ENCODE data around the gene UQCC2.

Gene UQCC2

DNA sequence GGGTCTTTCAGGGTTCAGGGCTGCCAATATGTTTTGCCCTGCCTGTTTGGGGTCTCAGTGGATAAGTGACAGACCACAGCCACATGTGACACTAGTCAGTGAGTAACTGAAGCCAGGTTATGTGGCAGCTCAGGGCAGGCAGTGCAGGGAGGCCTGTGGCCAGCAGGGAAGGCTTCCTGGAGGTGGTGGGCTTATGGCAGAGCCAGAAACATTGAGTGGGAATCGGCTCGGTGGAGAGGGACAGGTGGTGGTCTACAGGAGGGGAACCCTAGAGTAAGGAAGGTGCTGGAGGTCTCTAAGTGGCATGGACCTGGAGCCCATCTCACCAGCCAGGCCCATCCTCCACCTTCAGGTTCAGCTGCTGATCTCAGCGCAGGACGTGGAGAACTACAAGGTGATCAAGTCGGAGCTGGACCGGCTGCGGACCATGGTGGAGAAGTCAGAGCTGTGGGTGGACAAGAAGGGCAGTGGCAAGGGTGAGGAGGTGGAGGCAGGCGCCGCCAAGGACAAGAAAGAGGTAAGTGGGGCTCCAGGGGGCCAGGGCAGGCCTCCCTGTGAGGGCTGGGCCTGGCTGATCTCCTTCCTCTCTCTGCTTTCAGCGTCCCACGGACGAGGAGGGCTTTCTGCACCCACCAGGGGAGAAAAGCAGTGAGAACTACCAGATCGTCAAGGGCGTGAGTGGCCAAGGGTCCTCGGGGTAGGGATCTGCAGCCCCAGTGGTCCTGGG lies 34.9 kb downstream of the UQCC2 start:
- DNase-seq (ENCODE audit: low spot score), result no peak

DNA sequence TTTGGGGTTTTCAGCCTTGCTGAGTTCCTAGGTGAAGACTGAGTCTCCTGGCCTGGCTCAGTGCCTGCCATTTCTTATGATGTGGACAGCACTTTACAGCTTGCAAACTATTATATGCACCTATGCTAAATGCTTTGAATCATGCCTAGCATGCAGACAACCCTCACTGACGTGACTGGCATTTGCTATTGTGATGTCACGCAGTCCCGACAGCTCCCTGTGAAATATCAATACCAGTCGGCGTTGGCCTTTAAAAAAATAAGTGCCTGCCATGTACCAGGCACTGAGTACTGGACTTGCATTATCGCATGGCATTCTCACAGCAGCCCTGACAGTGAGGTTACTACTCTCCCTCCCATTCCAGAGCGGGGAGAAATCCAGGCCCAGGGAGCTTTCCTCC lies 35.5 kb downstream of the UQCC2 start:
- no peak for DNase-seq (ENCODE audit: low spot score)

DNA sequence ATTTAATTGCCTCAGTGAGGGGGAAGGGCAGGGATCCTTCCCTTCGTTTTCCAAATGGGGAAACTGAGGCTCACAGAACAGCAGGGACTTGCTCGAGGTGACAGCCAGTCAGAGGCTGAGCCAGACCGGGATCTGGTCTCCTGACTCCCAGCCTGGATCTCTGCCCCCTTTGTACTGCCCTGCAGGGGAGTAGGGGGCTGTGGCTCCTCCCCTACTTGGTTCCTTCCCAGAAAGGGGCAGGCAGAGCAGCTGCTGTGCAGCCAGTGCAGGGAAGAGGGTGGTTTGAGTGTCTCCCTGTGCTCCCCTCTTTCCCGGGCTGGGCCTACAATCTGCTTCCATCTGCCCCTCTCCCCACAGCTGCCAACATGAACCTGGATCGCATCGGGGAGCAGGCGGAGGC lies 37.6 kb downstream of the UQCC2 start:
- no peak for DNase-seq (ENCODE audit: low spot score)

DNA sequence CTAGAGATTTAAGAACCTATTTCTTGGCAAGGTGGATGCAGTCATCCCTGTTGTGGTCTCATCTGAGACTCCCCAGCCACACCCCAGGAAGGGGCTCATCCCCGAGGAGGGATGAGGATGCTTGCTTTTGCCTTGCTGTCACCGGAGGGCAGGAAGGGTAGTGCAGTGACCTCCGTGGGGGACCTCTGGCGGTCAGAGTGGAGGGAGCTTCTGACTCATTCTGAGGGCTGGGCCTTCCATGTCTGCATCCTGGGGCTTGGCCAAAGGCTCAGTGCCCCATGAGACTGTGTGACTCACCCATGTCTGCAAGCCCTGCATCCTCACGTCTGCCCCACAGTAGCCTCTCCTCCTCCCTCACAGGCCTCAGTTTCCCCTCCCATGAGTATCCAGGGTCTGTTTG lies 38.7 kb downstream of the UQCC2 start:
- no peak for DNase-seq (ENCODE audit: low spot score)

DNA sequence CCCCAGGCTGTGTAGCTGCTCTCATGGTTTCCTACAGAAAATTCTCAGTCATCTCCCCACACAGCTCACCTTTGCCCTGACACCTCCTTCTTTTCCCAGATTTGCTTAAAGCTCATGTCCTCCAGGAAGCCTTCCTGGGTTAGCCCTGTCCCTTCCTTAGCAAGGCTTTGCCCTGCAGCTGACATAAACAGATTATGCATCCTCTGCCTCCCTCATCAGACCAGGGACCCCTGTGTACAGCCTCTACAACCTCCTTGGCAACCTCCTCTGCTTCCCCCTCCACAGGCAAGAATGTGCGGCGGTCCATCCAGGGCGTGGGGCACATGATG lies 39.8 kb downstream of the UQCC2 start:
- no peak for DNase-seq (ENCODE audit: low spot score)

DNA sequence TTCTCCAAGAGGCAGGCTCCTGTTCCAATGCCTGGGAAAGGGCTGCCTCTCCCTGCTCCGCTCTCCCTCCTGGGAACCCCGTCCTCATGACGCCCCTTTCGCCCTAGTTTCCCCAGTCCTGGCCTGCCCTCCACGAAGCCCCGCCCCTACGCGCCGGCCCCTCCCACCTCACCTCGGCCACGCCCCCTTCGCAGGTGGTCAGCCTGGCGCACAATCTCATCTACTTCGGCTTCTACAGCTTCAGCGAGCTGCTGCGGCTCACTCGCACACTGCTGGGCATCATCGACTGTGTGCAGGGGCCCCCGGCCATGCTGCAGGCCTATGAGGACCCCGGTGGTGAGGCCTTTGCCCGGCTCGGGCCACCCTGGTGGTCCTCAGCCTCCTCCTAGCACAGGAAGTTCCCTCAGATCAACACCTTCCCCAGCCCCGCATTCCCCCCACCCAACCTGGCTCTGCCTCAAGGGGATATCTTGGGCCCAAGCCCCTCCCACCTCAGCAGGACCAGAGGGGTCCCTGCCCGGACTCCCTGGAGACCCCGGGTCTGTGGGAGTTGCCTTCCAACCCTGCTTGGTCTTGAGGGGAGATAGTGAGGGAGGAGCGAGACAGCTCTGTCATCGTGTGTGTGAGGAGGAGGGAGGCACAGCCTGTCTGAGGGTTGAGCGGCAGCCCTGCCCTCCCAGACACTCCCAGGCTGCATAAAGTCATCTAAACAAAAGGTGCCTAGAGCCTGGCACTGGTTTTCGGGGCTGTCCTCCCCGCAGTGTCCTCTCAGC lies 40.3 kb downstream of the UQCC2 start:
- DNase-seq (ENCODE audit: low spot score), result no peak

DNA sequence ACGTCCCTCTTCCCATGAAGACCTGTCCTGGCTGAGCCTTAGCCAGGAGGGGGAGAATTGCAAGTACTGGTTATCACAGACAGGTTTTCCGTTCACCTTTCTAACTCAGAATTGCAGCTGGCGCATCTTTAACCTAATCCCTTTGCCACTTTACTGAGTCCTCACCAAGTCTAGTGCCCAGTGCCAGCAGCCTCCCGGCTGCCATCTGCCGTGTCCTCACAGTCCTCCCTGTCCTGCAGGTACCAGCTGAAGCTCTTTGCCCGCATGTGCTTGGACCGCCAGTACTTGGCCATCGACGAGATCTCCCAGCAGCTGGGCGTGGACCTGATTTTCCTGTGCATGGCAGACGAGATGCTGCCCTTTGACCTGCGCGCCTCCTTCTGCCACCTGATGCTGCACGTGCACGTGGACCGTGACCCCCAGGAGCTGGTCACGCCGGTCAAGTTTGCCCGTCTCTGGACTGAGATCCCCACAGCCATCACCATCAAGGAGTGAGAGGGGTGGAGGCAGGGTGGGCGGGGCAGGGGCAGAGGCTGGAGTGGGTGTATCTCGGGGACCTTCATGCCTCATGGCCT lies 41.3 kb downstream of the UQCC2 start:
- no peak for DNase-seq (ENCODE audit: low spot score)

DNA sequence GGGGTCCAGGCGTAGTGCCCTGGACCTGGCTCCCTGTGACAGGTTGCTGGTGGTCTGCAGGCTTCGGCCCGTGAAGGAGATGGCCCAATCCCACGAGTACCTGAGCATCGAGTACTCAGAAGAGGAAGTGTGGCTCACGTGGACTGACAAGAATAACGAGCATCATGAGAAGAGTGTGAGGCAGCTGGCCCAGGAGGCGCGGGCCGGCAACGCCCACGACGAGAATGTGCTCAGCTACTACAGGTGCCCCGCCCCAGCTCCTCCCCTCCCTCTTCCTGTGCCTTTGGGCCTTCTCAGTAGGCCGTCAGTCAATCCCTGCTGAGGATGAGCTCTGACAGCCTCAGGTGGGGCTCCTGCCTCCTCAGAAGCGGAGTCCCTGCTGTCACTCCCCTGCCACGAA lies 42.6 kb downstream of the UQCC2 start:
- peak; percentile 70 for DNase-seq (ENCODE audit: low spot score)

DNA sequence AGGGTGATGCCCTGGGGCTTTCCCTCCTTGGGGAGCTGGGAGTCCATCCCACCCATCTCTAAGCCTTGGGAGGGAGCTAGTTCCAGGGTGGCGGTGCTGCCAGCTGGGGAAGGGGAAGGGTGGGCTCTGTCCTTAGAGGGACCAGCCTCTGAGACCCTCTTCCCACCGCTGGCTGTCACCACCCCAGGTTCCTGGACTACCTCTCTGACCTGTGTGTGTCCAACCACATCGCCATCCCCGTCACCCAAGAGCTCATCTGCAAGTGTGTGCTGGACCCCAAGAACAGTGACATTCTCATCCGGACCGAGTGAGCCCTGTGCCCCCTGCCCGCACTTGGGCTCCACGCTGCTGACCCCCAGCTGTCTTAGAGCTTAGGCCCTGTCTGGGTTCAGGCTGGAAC lies 43.2 kb downstream of the UQCC2 start:
- DNase-seq (ENCODE audit: low spot score), result no peak

DNA sequence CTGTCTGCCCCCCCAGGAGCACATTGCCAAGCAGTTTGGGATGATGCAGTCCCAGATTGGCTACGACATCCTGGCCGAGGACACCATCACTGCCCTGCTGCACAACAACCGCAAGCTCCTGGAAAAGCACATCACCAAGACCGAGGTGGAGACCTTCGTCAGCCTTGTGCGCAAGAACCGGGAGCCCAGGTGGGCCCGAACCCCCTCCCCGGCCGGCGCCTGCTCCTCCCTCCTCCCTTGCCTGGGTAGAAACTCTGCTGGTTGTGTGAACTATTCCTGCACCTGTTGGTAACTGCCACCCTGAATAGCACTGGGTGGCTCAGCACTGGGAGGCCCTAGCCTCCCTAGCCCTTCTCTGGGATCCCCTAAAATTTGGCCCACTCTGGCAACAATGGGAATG lies 43.7 kb downstream of the UQCC2 start:
- no peak for DNase-seq (ENCODE audit: low spot score)

DNA sequence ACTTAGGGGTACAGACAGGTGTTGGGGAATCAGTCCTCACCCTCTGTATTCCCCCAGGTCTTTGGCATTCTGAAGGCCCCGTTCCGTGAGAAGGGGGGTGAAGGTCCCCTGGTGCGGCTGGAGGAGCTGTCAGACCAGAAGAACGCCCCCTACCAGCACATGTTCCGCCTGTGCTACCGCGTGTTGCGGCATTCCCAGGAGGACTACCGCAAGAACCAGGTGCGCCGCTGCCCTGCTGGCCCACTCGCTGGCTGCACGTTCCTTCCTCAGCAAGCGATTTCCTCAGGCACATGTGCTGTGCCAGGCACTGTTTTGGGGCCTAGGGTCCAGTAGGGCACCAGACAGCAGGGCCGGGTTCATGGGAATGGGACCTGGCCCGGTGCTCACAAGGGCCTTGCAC lies 44.4 kb downstream of the UQCC2 start:
- DNase-seq (ENCODE audit: low spot score), result no peak

DNA sequence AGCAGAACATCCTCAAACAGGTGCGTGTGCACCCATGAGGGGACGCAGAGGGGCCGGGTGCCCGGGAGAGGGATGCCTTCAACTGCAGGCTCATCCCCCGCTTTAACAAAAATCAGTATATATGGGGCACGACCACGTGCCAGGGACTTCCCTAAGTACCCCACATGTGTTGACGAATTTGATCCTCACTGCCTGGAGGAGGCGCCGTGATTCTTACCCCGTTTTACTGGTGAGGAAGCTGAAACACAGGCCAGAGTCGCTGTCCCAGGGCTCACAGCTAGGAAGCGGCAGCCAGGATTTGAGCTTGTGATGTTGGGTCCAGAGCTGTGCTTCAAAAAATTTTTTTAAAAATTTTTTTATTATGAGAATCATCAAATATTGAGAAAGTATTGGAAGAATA lies 45.5 kb downstream of the UQCC2 start:
- DNase-seq (ENCODE audit: low spot score), result no peak

DNA sequence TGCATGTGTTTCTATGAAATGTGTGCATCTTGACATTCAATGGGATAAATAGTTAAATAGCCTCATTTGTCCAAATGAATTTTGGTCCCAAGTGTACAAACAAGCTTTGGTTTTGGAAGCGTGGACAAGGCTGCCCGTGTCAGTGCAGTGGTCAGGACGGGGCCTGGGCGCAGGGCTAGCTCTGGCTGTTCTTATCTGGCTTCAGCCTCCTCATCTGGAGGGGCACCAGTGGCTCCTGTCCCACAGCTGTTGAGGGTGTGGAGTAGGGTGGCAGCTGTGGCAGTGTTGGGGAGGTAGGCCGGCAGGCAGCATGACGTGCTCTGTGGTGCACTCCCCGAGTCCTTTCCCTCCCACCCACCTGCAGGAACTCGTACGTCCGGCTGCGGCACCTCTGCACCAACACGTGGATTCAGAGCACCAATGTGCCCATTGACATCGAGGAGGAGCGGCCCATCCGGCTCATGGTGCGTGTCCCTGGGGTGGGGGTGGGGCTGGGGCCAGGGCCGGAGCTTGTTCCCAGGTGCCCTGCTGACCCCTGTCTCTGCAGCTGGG lies 46.9 kb downstream of the UQCC2 start:
- DNase-seq (ENCODE audit: low spot score), result no peak

DNA sequence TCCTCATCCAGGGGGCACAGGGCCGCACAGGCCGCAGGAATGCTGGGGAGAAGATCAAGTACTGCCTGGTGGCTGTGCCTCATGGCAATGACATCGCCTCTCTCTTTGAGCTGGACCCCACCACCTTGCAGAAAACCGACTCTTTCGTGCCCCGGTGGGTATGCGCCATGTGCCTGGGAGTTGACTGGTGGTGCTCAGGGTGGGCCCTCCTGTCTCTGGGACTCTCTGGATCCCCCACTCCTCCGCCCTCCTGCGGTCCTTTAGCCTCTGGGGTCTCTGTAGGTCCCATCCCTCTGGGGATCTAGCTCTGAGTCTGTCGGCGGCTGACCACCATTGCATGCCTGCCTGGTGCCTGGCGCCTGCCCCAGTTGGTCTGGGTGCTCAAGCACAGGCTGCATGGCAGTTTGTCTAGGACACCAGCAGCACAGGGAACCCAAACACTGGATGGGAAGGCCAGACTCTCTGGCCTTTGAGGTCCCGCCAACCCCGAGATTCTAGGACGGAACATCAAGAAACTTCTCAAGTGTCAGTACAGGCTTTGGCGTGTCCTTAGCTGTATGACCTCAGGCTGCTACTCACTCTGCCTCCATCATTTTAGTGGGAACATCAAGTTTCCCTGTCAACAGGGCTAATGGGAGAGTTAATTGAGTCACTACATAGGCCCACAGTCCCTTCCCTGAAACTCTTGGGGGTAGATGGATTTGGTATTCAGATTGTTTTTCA lies 47.6 kb downstream of the UQCC2 start:
- no peak for DNase-seq (ENCODE audit: low spot score)

DNA sequence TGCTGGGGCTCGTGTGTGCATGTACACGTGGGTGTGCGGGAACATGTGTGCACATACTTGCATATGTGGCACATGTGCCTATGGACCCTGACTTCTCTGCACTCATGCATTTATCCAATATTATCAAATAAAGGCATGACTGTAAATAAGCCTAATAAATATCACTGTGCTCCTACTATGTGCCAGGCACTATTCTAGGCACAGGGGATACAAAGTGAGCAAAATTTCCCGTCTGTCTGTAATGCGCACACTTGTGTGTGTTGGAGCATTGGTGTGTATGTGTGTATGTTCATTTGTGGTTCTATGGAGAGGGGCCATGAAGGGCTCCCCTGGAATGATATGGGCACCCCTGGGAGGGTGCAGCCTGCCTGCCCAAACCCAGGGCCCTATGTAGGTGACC lies 48.5 kb downstream of the UQCC2 start:
- no peak for DNase-seq (ENCODE audit: low spot score)

DNA sequence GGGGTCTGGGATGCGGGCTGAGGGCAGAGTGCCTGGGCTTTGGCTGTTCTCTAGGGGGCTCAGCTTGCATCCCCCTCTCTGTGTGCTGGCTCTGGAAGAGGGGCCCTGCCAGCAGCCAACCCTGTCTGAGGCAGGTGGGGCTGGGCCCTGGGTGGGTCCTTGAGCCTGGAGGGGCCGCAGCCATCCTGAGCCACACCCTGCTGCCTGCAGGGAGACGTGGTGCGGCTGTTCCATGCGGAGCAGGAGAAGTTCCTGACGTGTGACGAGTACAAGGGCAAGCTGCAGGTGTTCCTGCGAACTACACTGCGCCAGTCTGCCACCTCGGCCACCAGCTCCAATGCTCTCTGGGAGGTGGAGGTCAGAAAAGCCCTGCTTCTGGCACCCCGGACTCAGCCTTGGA lies 49.2 kb downstream of the UQCC2 start:
- no peak for DNase-seq (ENCODE audit: low spot score)

DNA sequence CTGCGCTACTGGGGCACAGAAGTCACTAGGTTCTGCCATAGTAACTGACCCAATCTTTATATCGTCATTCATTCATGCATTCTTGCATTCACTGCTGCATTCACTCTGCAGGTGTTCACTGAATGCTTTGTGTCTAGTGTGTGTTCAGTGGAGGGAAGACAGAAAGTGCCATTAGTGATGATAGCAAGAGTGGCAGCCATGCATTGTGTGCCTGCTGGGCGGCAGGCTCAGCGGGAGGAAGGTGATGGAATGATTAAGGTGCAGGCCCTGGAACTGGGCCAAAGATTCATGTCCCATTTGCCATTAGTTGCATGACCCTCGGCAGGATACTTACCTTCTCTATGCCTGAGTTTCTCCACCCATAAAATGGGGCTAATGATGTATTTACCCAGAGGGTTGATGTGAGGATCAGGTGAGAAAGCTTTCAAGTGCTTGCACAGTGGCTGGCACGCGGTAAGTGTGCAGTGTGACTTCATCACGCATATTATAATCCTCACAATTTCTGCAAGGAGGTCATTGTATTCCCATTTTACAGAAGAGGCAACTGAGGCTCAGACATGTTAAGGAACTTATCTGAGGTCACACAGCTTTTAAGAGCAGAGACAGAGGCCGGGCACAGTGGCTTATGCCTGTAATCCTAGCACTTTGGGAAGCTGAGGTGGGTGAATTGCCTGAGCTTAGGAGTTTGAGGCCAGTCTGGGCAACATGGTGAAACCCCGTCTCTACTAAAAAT lies 50.2 kb downstream of the UQCC2 start:
- DNase-seq (ENCODE audit: low spot score), result no peak

DNA sequence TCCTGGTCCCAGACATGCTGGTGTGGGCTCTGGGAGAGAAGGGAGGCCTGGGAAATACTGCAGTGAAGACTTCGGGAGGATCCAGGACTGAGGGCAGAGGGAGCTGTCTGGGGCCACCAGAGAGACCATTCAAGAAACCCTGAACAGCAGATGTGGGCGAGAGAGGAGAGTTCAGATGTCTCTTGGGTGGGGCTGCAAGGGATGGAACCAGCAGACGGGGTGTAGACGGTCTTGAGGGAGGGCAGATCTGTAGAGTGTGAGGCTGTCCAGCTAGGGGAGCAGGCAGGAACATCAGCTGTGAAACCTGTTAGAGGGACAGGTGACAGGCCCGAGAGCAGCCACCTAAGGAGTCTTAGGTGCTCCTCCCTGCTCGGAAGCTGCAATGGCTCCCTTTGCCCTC lies 51.5 kb downstream of the UQCC2 start:
- no peak for DNase-seq (ENCODE audit: low spot score)

DNA sequence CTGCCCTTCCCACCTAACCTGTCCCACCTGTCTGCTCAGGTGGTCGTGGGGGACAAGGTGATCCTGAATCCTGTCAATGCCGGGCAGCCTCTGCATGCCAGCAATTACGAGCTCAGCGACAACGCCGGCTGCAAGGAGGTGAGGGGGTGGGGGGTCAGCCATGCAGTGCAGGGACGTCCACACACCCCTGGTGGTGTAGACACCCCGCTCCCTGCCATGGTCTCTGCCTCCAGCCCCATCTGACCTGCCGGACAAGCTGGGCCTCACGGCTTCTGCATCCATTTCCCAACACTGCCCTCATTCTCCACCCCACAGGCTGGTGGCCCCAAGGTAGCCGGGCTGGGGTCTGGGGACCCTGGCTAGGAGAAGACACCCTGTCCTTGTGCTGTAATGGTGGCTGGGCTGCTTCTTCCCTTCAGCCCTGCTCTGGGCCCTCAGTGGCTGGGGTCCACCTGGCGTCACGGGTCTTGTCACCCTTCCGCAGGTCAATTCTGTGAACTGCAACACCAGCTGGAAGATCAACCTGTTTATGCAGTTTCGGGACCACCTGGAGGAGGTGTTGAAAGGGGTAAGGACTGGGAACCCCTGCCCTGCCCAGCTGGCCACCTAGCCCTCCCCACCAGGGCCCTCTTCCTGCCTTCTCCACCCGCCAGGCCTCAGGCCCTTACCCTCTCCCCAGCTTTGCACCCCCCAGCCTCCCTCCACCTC lies 52.4 kb downstream of the UQCC2 start:
- no peak for DNase-seq (ENCODE audit: low spot score)

DNA sequence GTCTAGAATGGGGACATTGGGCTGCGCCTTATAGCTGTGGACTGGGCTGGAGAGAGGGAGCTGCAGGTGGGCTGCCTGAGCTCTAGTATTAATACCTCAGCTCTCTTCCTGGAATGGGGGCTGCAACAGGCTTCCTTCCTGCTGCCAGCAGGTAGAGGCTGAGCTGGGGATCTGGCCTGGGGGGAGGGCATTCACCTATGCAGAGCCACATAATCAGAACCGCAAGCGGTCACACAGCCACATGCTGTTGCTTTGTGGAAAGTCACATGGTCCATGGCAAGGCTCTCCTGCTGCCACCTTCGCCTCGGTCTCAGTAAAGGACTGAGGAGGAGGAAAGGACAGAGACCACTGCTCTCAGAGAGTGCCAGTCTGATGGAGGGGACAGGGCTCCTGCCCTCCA lies 54.7 kb downstream of the UQCC2 start:
- no peak for DNase-seq (ENCODE audit: low spot score)

DNA sequence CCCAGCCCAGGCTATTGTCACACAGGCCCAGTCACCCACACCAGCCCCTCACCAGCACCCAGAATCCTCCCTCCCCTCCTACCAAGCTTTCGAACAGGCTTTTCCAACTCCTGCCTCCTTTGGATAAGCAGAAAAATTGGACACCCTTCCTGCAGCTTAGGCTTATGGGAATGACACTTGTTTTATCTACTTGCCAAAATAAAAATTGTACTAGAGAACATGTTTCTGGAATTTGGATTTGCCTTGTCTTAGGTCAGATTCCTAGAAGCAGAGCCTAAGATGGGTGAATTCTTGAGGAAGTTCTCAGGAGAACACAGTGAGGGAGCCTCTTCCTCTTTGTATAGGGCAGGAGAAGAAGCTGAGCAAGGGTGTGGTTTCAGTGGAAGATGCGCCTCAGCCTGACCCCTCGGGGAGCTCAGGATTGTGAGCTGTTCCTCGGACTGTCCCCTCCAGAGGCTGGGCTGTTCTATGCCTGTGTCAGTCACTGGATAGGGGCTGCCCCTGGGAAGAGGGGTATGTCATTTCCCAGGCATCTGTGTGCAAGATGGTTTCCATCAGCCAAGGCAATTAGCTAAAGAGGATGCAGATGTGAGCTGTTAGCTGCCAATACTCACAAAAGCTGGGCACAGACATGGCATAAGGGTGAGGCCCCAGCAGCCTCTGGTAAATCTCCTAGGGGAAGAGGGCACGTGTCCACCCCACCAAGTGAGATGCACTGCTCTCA lies 56.5 kb downstream of the UQCC2 start:
- DNase-seq (ENCODE audit: low spot score), result no peak

All from CD4-positive, alpha-beta T cell treated with Interleukin-6 at 100 ng/mL for 8 hours (primary cell).